H9 (cell line): ENCODE data around the gene CTSL. TPM values are rescaled to one million over a fixed set of nuclear protein-coding genes. Genes with fewer than 3 reads are reported as not detected.

Experiments used
- DNase-seq: peaks from one replicate; pipeline ENCODE4 v3.0.0-alpha.2; 2017
- H2AFZ ChIP-seq: one replicate; pipeline ENCODE4 v1.6.1; 2013; ENCODE audit warnings: mild to moderate bottlenecking, low read length, control low read depth, moderate library complexity
- H2AK5ac ChIP-seq: 2 replicates; pipeline ENCODE4 v1.6.1; 2013; ENCODE audit warnings: low read length, control low read depth, mixed read lengths; ENCODE audit not compliant: insufficient read length
- H2BK120ac ChIP-seq: one replicate; pipeline ENCODE4 v1.6.1; 2013; ENCODE audit warnings: low read depth, mild to moderate bottlenecking, low read length, control low read depth, inconsistent platforms; ENCODE audit not compliant: poor library complexity, severe bottlenecking
- H2BK12ac ChIP-seq: 2 replicates; pipeline ENCODE4 v1.6.1; 2013; ENCODE audit warnings: low read length, control low read depth, mixed read lengths, low read depth; ENCODE audit not compliant: insufficient read length
- H2BK15ac ChIP-seq: 2 replicates; pipeline ENCODE4 v1.6.1; 2013; ENCODE audit warnings: low read depth, low read length, control low read depth
- H2BK20ac ChIP-seq: one replicate; pipeline ENCODE4 v1.6.1; 2013; ENCODE audit warnings: low read depth, mild to moderate bottlenecking, low read length, control low read depth, inconsistent platforms; ENCODE audit not compliant: poor library complexity, severe bottlenecking
- H2BK5ac ChIP-seq: 2 replicates; pipeline ENCODE4 v1.6.1; 2013; ENCODE audit warnings: low read length, control low read depth, mixed read lengths; ENCODE audit not compliant: insufficient read length
- H3K14ac ChIP-seq: 2 replicates; pipeline ENCODE4 v1.6.1; 2013; ENCODE audit warnings: low read length, control low read depth; ENCODE audit not compliant: insufficient read depth
- H3K18ac ChIP-seq: 2 replicates; pipeline ENCODE4 v1.6.1; 2013; ENCODE audit warnings: low read depth, mild to moderate bottlenecking, mixed read lengths, low read length, control low read depth; ENCODE audit not compliant: insufficient read length
- H3K23ac ChIP-seq: 2 replicates; pipeline ENCODE4 v1.6.1; 2013; ENCODE audit warnings: low read length, control low read depth, mixed read lengths, low read depth; ENCODE audit not compliant: insufficient read length
- H3K23me2 ChIP-seq: 2 replicates; pipeline ENCODE4 v1.6.1; 2013; ENCODE audit warnings: low read depth, mild to moderate bottlenecking, mixed read lengths, low read length, control low read depth; ENCODE audit not compliant: insufficient read length, poor library complexity, severe bottlenecking
- H3K27ac ChIP-seq: 2 replicates; pipeline ENCODE4 v1.5.1; 2013; ENCODE audit warnings: low read length, control low read depth, mixed read lengths, low read depth; ENCODE audit not compliant: insufficient read length
- H3K27me3 ChIP-seq: 2 replicates; pipeline ENCODE4 v1.6.1; 2013; ENCODE audit warnings: low read length, control low read depth, inconsistent platforms; ENCODE audit not compliant: insufficient read depth
- H3K4ac ChIP-seq: 2 replicates; pipeline ENCODE4 v1.6.1; 2013; ENCODE audit warnings: low read depth, mild to moderate bottlenecking, control low read depth, inconsistent platforms, low read length, moderate library complexity
- H3K4me1 ChIP-seq: 2 replicates; pipeline ENCODE4 v1.6.1; 2013; ENCODE audit warnings: low read length, control low read depth, inconsistent platforms; ENCODE audit not compliant: insufficient read depth
- H3K4me2 ChIP-seq: 2 replicates; pipeline ENCODE4 v1.6.1; 2013; ENCODE audit warnings: low read length, control low read depth, mixed read lengths; ENCODE audit not compliant: insufficient read length, insufficient read depth
- H3K56ac ChIP-seq: 2 replicates; pipeline ENCODE4 v1.6.1; 2013; ENCODE audit warnings: low read depth, mild to moderate bottlenecking, mixed read lengths, low read length, control low read depth; ENCODE audit not compliant: insufficient read length
- H3K79me1 ChIP-seq: 2 replicates; pipeline ENCODE4 v1.6.1; 2013; ENCODE audit warnings: low read depth, mild to moderate bottlenecking, moderate library complexity, low read length, control low read depth, inconsistent platforms; ENCODE audit not compliant: insufficient read depth, poor library complexity, severe bottlenecking
- H3K79me2 ChIP-seq: 2 replicates; pipeline ENCODE4 v1.6.1; 2013; ENCODE audit warnings: low read length, control low read depth, inconsistent platforms; ENCODE audit not compliant: insufficient read depth
- H3K9ac ChIP-seq: 2 replicates; pipeline ENCODE4 v1.6.1; 2013; ENCODE audit warnings: low read length, control low read depth, mixed read lengths; ENCODE audit not compliant: insufficient read length; ENCODE audit errors: extremely low read depth
- H3K9me3 ChIP-seq: one replicate; pipeline ENCODE4 v1.6.1; 2013; ENCODE audit warnings: low read depth, low read length, inconsistent platforms; ENCODE audit not compliant: control insufficient read depth
- H3T11ph ChIP-seq: one replicate; pipeline ENCODE4 v1.6.1; 2013; ENCODE audit warnings: mild to moderate bottlenecking, low read length, control low read depth, inconsistent platforms
- H4K20me1 ChIP-seq: one replicate; pipeline ENCODE4 v1.6.1; 2013; ENCODE audit not compliant: control insufficient read depth, insufficient read length, insufficient read depth
- H4K5ac ChIP-seq: 2 replicates; pipeline ENCODE4 v1.6.1; 2013; ENCODE audit warnings: low read depth, mild to moderate bottlenecking, mixed read lengths, low read length, control low read depth; ENCODE audit not compliant: insufficient read length
- H4K8ac ChIP-seq: replicated peaks from 2 replicates; pipeline ENCODE4 v1.6.1; 2013; ENCODE audit warnings: low read length, control low read depth, mixed read lengths, low read depth; ENCODE audit not compliant: insufficient read length
- H4K91ac ChIP-seq: 2 replicates; pipeline ENCODE4 v1.6.1; 2013; ENCODE audit warnings: low read depth, mild to moderate bottlenecking, moderate library complexity, mixed read lengths, low read length, control low read depth; ENCODE audit not compliant: insufficient read length
- H3K27ac Mint-ChIP-seq, 3 experiments: 2 replicates in 2 of 3; 3 replicates in 1 of 3; pipeline ENCODE4 v1.8.0; 2020 to 2021; ENCODE audit warnings: mixed read lengths in 3 of 3, mild to moderate bottlenecking in 1 of 3, moderate library complexity in 1 of 3
- H3K27me3 Mint-ChIP-seq: 2 replicates; pipeline ENCODE4 v1.8.0; 2021; ENCODE audit warnings: low read depth, mild to moderate bottlenecking, moderate library complexity, mixed read lengths
- H3K36me3 Mint-ChIP-seq, 3 experiments: 2 replicates in 2 of 3; 3 replicates in 1 of 3; pipeline ENCODE4 v1.8.0; 2020 to 2021; ENCODE audit warnings: low read depth in 3 of 3, mixed read lengths in 3 of 3; ENCODE audit not compliant: insufficient read depth in 1 of 3
- H3K4me1 Mint-ChIP-seq, 2 experiments: 2 replicates each; pipeline ENCODE4 v1.8.0; 2020; ENCODE audit warnings: mixed read lengths in 2 of 2
- H3K4me3 Mint-ChIP-seq, 2 experiments: 2 replicates in 1 of 2; 3 replicates in 1 of 2; pipeline ENCODE4 v1.8.0; 2020 to 2021; ENCODE audit warnings: mild to moderate bottlenecking in 2 of 2, mixed read lengths in 2 of 2, moderate library complexity in 1 of 2
- H3K9me3 Mint-ChIP-seq, 2 experiments: 2 replicates in 1 of 2; 3 replicates in 1 of 2; pipeline ENCODE4 v1.8.0; 2020; ENCODE audit warnings: mild to moderate bottlenecking in 2 of 2, mixed read lengths in 2 of 2, moderate library complexity in 1 of 2
- WGBS: extraction: QIAGEN DNeasy Blood & Tissue Kit; methylation state at CpG from one replicate; pipeline ENCODE4 v1.1.7; 2013; ENCODE audit warnings: missing lambda C conversion rate, low lambda C conversion rate, mixed read lengths; ENCODE audit not compliant: insufficient read length; ENCODE audit errors: extremely low coverage; 5-methylcytosine and 5-hydroxymethylcytosine counted together
- total RNA-seq: library from RNA; stranded (reverse); gene quantifications from 2 replicates; pipeline ENCODE4 v1.2.1, GENCODE V29; 2021
- TF ChIP-seq, protein P1 (sequence below): fragments of 200-600 bp; sonication (generic); conservative IDR thresholded peaks from 3 replicates; pipeline ENCODE4 v1.8.0; 2021; ENCODE audit warnings: antibody characterized with exemption, mild to moderate bottlenecking

The CTSL gene
- total RNA-seq, 1 experiment from 2014 or later: 28.9 TPM

DNA sequence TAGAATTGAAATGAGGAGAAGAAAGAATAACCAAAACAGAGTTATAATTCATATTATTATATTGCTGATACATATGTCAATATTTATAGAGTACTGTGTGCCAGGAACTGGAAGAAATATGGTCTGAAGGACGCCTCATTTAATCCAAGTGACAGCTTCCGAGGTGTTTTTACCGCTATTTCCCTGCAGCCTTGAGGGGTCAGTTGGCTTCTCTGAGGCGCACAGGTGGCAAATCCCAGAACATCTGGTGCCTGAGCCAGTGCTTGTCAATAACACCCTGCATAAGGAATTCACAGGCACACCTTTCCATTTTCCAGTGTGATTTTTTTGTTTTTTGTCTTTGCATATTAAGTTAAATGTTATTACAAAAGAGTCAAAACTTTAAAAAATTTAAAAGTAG, 43.3 kb upstream of the CTSL start:
- H3K9me3 Mint-ChIP-seq: no peaks in the 10 kb centered on the region
- no peak overlapping the region for H3T11ph ChIP-seq
- H4K91ac ChIP-seq: no peak overlapping the region
- no peaks in the 10 kb centered on the region for H3K4me1 ChIP-seq
- no peak overlapping the region for H3K18ac ChIP-seq
- DNase-seq: no peak
- H2BK12ac ChIP-seq: no peak overlapping the region
- H3K79me2 ChIP-seq: no peaks in the 10 kb centered on the region
- H3K27me3 Mint-ChIP-seq: no peaks in the 10 kb centered on the region
- no CpG with 5 or more reads among the region's 4 CpGs for WGBS
- no peaks in the 10 kb centered on the region for H3K27me3 ChIP-seq
- H2AFZ ChIP-seq: no peak overlapping the region
- H4K20me1 ChIP-seq: no peaks in the 10 kb centered on the region
- no peak overlapping the region for H2BK15ac ChIP-seq
- TF ChIP-seq, protein P1, sequence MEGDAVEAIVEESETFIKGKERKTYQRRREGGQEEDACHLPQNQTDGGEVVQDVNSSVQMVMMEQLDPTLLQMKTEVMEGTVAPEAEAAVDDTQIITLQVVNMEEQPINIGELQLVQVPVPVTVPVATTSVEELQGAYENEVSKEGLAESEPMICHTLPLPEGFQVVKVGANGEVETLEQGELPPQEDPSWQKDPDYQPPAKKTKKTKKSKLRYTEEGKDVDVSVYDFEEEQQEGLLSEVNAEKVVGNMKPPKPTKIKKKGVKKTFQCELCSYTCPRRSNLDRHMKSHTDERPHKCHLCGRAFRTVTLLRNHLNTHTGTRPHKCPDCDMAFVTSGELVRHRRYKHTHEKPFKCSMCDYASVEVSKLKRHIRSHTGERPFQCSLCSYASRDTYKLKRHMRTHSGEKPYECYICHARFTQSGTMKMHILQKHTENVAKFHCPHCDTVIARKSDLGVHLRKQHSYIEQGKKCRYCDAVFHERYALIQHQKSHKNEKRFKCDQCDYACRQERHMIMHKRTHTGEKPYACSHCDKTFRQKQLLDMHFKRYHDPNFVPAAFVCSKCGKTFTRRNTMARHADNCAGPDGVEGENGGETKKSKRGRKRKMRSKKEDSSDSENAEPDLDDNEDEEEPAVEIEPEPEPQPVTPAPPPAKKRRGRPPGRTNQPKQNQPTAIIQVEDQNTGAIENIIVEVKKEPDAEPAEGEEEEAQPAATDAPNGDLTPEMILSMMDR: no peak
- H2BK5ac ChIP-seq: no peak overlapping the region
- no peak overlapping the region for H2BK20ac ChIP-seq
- peaks cover 46 to 61% (median 60%) of the 10 kb centered on the region in 3 experiments for H3K36me3 Mint-ChIP-seq
- H3K27ac Mint-ChIP-seq: no peak overlapping the region
- H3K79me1 ChIP-seq: no peaks in the 10 kb centered on the region
- no peak overlapping the region for H4K5ac ChIP-seq
- H3K56ac ChIP-seq: no peak overlapping the region
- no peak overlapping the region for H3K14ac ChIP-seq
- H3K4me2 ChIP-seq: no peak overlapping the region
- no peaks in the 10 kb centered on the region for H3K23me2 ChIP-seq
- H3K9me3 ChIP-seq: no peaks in the 10 kb centered on the region
- H2AK5ac ChIP-seq: no peak overlapping the region
- H3K4ac ChIP-seq: no peak overlapping the region
- H3K9ac ChIP-seq: no peak overlapping the region
- no peak overlapping the region for H2BK120ac ChIP-seq
- H3K23ac ChIP-seq: no peak overlapping the region
- H3K27ac ChIP-seq: no peak overlapping the region
- H4K8ac ChIP-seq: no peak overlapping the region
- H3K4me1 Mint-ChIP-seq: peaks cover 13% of the 10 kb centered on the region in 2 experiments; a peak in 3 of 4 replicates
- H3K4me3 Mint-ChIP-seq: no peak overlapping the region
